DOHH2 (cell line): ENCODE data around the gene PHYHIPL.

ENCODE experiments used
- H3F3A ChIP-seq: fragments of 200-600 bp; sonication (generic), shearing (Covaris generic); 2 replicates; pipeline ENCODE4 v1.6.0; 2016; ENCODE audit warnings: antibody characterized with exemption, mild to moderate bottlenecking; ENCODE audit not compliant: control insufficient read depth, insufficient read depth
- H3K27ac ChIP-seq: fragments of 200-600 bp; sonication (generic); 2 replicates; pipeline ENCODE4 v1.5.1; 2014; ENCODE audit warnings: low read depth, mild to moderate bottlenecking, low read length, moderate library complexity
- H3K27me3 ChIP-seq: fragments of 200-600 bp; sonication (generic); 2 replicates; pipeline ENCODE4 v1.6.1; 2014; ENCODE audit warnings: mild to moderate bottlenecking, low read length, mixed read lengths; ENCODE audit not compliant: control insufficient read depth
- H3K36me3 ChIP-seq: fragments of 200-600 bp; sonication (generic); 2 replicates; pipeline ENCODE4 v1.6.1; 2014; ENCODE audit warnings: mild to moderate bottlenecking, low read length, moderate library complexity, mixed read lengths; ENCODE audit not compliant: control insufficient read depth
- H3K4me1 ChIP-seq: fragments of 200-600 bp; sonication (generic); 2 replicates; pipeline ENCODE4 v1.6.1; 2014; ENCODE audit warnings: mild to moderate bottlenecking, low read length, mixed read lengths; ENCODE audit not compliant: control insufficient read depth
- H3K4me2 ChIP-seq: fragments of 200-600 bp; sonication (generic); 2 replicates; pipeline ENCODE4 v1.6.0; 2014; ENCODE audit warnings: mild to moderate bottlenecking, low read length, moderate library complexity
- H3K4me3 ChIP-seq: fragments of 200-600 bp; sonication (generic); 2 replicates; pipeline ENCODE4 v1.5.1; 2014; ENCODE audit warnings: mild to moderate bottlenecking, low read length, mixed read lengths
- H3K79me2 ChIP-seq: fragments of 200-600 bp; sonication (generic); 2 replicates; pipeline ENCODE4 v1.6.1; 2014; ENCODE audit warnings: mild to moderate bottlenecking, low read length, mixed read lengths; ENCODE audit not compliant: control insufficient read depth
- H3K9me2 ChIP-seq: fragments of 200-600 bp; sonication (generic); replicated peaks from 2 replicates; pipeline ENCODE4 v1.6.1; 2014; ENCODE audit warnings: mild to moderate bottlenecking, low read length, mixed read lengths; ENCODE audit not compliant: control insufficient read depth
- H3K9me3 ChIP-seq: fragments of 200-600 bp; sonication (generic); 2 replicates; pipeline ENCODE4 v1.6.1; 2014; ENCODE audit warnings: antibody characterized with exemption, low read length, mixed read lengths; ENCODE audit not compliant: control insufficient read depth, insufficient read depth
- H4K20me1 ChIP-seq: fragments of 200-600 bp; sonication (generic); 2 replicates; pipeline ENCODE4 v1.6.0; 2014; ENCODE audit warnings: low read depth, mild to moderate bottlenecking, antibody characterized with exemption, low read length, moderate library complexity; ENCODE audit not compliant: control insufficient read depth, insufficient read depth
- EZH2phosphoT487 ChIP-seq: fragments of 200-600 bp; sonication (generic); IDR thresholded peaks from 2 replicates; pipeline ENCODE4 v1.6.1; 2017; ENCODE audit warnings: borderline replicate concordance, mild to moderate bottlenecking, antibody characterized with exemption, low read length, moderate library complexity, mixed read lengths
- TF ChIP-seq, protein P1 (sequence below): fragments of 200-600 bp; sonication (generic); IDR thresholded peaks from one replicate; pipeline ENCODE4 v1.5.1; 2014; ENCODE audit warnings: antibody characterized with exemption, mild to moderate bottlenecking, low read depth, low read length; ENCODE audit not compliant: poor library complexity, severe bottlenecking

PHYHIPL gene

DNA sequence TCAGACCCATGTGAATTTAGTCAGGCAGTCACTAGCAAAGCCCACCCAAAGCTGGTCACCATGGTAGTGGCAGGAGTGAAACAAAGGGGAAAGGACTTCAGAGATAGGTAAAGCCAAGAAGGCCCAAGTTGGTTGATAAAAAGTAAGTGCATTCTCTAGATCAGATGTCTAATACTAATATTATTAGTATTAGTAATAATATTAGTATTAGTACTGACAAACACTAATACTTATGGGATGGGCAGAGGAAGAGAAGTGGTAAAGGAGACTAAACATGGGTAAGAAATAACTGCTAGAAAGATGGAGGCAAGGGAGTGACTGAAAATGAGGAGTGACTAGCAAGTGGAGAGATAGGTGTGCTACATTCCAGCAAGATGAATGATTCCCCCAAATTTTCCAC, 46.6 kb upstream of the PHYHIPL start:
- no peaks in the 10 kb centered on the region for H3F3A ChIP-seq
- H3K79me2 ChIP-seq: no peaks in the 10 kb centered on the region
- no peak overlapping the region for H3K4me2 ChIP-seq
- no peaks in the 10 kb centered on the region for H4K20me1 ChIP-seq
- no peaks in the 10 kb centered on the region for H3K9me2 ChIP-seq
- no peaks in the 10 kb centered on the region for H3K9me3 ChIP-seq
- H3K4me3 ChIP-seq: no peak overlapping the region
- no peaks in the 10 kb centered on the region for H3K36me3 ChIP-seq
- H3K27me3 ChIP-seq: no peaks in the 10 kb centered on the region
- TF ChIP-seq EZH2phosphoT487: no peak
- TF ChIP-seq, protein P1, sequence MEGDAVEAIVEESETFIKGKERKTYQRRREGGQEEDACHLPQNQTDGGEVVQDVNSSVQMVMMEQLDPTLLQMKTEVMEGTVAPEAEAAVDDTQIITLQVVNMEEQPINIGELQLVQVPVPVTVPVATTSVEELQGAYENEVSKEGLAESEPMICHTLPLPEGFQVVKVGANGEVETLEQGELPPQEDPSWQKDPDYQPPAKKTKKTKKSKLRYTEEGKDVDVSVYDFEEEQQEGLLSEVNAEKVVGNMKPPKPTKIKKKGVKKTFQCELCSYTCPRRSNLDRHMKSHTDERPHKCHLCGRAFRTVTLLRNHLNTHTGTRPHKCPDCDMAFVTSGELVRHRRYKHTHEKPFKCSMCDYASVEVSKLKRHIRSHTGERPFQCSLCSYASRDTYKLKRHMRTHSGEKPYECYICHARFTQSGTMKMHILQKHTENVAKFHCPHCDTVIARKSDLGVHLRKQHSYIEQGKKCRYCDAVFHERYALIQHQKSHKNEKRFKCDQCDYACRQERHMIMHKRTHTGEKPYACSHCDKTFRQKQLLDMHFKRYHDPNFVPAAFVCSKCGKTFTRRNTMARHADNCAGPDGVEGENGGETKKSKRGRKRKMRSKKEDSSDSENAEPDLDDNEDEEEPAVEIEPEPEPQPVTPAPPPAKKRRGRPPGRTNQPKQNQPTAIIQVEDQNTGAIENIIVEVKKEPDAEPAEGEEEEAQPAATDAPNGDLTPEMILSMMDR: no peak
- no peak overlapping the region for H3K27ac ChIP-seq
- H3K4me1 ChIP-seq: peaks cover 35% of the 10 kb centered on the region

DNA sequence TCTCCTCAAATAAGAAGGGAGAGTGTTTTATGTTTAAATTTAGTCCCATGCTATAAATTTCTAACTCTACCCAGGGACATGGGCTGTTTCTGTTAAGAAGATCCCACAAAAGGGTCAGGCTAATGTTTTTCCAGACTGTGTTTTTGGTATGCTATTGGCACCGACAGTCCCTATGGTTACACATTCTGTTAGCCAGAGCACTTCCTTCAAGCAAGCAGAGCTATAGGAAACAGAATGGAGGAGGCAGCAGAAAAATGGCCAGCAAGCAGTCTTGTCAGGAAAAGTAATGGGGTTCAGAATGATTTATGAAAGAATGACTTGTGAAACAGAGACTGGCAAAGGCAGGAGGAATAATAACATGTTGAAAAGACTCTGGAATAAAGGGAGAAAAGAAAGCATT, 44.8 kb upstream of the PHYHIPL start:
- Histone ChIP-seq H3K9me3 (no peaks in the 10 kb centered on the region), H3K4me2 (no peak overlapping the region), H3K36me3 (no peaks in the 10 kb centered on the region), H4K20me1 (no peaks in the 10 kb centered on the region), H3K4me3 (no peak overlapping the region), H3K27ac (no peak overlapping the region), H3F3A (no peaks in the 10 kb centered on the region), H3K27me3 (no peaks in the 10 kb centered on the region), H3K9me2 (no peaks in the 10 kb centered on the region), H3K4me1 (peaks cover 31% of the 10 kb centered on the region), H3K79me2 (no peaks in the 10 kb centered on the region)
- TF ChIP-seq EZH2phosphoT487: no peak
- TF ChIP-seq, protein P1: no peak

DNA sequence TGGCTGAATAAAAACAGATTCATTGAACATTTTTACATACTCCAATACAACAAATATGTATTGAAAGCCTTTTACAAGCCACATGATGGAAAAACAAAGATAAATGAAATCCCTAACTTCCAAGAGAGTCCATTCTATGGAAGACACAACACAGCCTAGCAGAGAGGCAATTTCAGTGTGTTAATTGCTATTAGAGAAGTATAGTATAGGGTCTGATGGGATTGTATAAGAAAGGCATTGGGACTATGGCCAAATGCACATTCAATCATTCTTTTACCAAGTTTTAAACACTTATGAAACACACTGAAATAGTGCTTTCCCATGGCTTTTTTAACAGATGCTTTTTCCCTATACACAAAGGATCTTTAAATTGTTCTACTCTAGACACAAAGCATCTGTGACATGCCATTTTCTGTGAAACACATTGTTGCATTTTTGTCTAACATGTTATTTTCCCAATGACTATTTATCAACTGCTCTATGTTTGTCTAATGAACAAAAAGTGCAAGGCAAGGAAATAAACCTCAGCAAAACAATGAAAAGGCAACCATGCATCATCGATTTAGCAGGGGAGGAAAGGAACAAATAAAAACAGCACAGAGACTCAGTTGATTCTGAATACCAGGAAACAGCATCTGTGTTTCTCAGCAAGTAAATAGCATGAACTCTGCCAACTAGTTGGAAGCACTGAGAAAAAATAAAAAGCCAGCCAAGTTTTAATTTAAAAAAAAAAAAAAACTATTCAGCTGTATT, 42.4 kb upstream of the PHYHIPL start:
- Histone ChIP-seq H3K9me2 (no peaks in the 10 kb centered on the region), H3K4me1 (peaks cover 31% of the 10 kb centered on the region), H3K9me3 (no peaks in the 10 kb centered on the region), H3F3A (no peaks in the 10 kb centered on the region), H3K4me3 (no peak overlapping the region), H4K20me1 (no peaks in the 10 kb centered on the region), H3K79me2 (no peaks in the 10 kb centered on the region), H3K27me3 (no peaks in the 10 kb centered on the region), H3K27ac (no peak overlapping the region), H3K36me3 (no peaks in the 10 kb centered on the region), H3K4me2 (peak overlapping the region; percentile 18)
- no peak for TF ChIP-seq EZH2phosphoT487
- TF ChIP-seq, protein P1: no peak
